ENCODE measurements around the gene CDC42.

- no peak for TF ChIP-seq CTCF (conservative IDR thresholded peaks at IDR 0.05; ENCODE audit: low read depth, low read length)
- no peak for TF ChIP-seq POLR2A (IDR thresholded peaks at IDR 0.05; ENCODE audit: low read depth, low read length)
Observed at GRCh38 chr1:22057861-22058260, 5.4 kb downstream of the CDC42 start.

Data from IMR-90 (cell line).